ENCODE data around the gene TRPT1. TPM values are rescaled to one million over a fixed set of nuclear protein-coding genes. Genes with fewer than 3 reads are reported as not detected.

TRPT1 gene
- total RNA-seq, 2 experiments from 2014 or later, result 40.6 to 49.0 TPM

DNA sequence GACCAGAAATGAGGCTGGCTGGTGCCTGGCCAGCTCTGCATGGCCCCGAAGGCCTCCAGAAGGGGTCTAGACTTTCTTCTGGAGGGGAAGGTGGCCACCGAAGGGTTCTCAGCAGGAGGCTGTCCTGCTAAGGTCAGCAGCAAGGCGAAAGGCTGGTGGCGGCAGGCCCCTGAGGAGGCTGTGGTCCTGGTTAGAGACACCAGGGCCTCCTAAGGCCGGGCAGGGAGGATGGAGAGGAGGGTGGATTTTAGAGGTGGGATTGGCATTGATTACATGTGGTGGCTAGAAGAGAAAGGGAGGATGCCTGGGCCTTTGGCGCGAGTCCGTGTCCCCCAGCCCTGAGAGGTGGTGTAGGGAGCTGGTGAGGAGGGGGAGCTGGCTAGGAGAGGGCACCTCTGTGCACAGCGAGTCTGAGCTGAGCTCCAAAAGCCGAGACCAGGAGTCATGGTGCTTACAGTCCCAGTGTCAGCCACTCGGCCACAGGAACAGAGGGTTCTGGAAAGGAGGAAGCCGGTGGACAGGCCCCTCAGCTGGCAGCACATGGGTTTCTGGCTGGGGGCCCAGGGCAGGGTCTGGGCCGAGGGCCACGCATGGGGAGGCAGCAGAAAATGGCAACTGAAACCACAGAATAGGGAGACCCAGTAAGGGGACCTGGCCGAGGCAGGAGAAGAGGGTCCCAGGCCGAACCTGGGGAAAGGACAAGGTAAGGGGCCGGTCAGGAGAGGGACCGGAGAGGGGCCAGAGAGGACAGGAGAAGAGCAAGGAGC, 17.0 kb downstream of the TRPT1 start:
- Histone ChIP-seq H4K20me1 (ENCODE audit: insufficient read depth, low read length) (no peaks in the 10 kb centered on the region), H3K4me3 (ENCODE audit: low read depth, low read length, poor library complexity, severe bottlenecking) (peak overlapping the region; percentile 80), H3K27ac (ENCODE audit: low read depth, low read length, poor library complexity, severe bottlenecking) (peak overlapping the region; percentile 96), H3K79me2 (ENCODE audit: insufficient read depth, low read depth, low read length) (peaks cover 17% of the 10 kb centered on the region; the same call in 1 of the 2 replicates), H2AFZ (ENCODE audit: low read length) (no peak overlapping the region), H3K4me2 (ENCODE audit: low read length) (peak overlapping the region; percentile 92), H3K9me3 (ENCODE audit: low read length) (no peaks in the 10 kb centered on the region), H3K36me3 (ENCODE audit: insufficient read depth, low read length) (peaks cover 80% of the 10 kb centered on the region), H3K4me1 (ENCODE audit: insufficient read depth, low read length, poor library complexity, severe bottlenecking) (peaks cover 35% of the 10 kb centered on the region), H3K9me2 (ENCODE audit: insufficient read depth, low read length) (no peaks in the 10 kb centered on the region)
- DNase-seq (ENCODE audit: low spot score), result no peak
- BruUV-seq (replicated peaks), result no TSS peak
- TF ChIP-seq CTCF (conservative IDR thresholded peaks at IDR 0.05; ENCODE audit: low read length), result no peak
- intact Hi-C loops (cut with micrococcal nuclease; ENCODE audit: unreplicated experiment), result no loop called here
- ChIA-PET POLR2A (interaction anchor here (0.8 to 5.1 kb wide), 2 partner anchors 32 to 109 kb away, joined by 4 to 27 read pairs; partner anchors contain the start of genes FKBP2, PRDX5 and TRMT112), CTCF (ENCODE audit: unreplicated experiment) (no interaction called here)

DNA sequence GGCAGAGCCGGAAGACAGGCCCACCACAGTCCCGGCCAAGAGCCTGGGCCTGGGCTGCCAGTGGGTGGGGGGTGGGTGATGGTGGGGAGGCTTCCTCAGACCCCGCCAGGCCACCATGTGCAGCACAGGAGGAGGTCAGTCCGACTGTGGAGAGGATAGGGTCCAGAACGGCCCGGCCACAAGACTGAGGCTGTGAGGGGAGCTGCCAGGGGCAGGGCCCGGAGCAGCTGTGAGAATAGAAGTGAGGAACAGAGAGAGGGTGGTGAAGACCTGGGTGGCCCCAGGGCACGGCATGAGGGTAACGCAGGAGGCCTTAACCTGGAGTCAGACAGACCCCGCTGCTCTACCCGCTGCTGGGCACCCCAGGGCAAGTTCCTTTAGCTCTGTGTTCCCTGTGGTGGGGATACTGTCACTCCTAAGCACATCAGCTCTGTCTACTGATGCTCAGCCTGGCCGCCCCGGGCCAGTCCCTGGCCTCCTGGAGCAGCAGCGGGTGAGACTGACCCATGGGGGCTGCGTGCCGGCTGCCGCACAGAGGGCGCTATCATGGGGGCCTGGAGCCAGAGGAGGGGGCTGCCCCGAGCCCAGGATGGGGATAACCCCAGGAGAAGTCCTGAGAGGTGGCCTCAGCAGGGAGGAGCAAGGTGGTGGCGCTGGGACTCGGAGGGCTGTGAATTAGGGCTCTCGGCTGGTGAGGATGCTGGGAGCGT, 17.7 kb downstream of the TRPT1 start:
- peak; percentile 29 for DNase-seq (ENCODE audit: low spot score)
- CTCF ChIA-PET (ENCODE audit: unreplicated experiment), result interaction anchor here (2.5 kb wide), 1 partner anchor 31 kb away, joined by 9 read pairs; no protein-coding TSS in a partner anchor
- Histone ChIP-seq H2AFZ (ENCODE audit: low read length) (no peak overlapping the region), H3K4me1 (ENCODE audit: insufficient read depth, low read length, poor library complexity, severe bottlenecking) (peaks cover 35% of the 10 kb centered on the region), H3K27ac (ENCODE audit: low read depth, low read length, poor library complexity, severe bottlenecking) (peak overlapping the region; percentile 96), H3K4me3 (ENCODE audit: low read depth, low read length, poor library complexity, severe bottlenecking) (peak overlapping the region; percentile 80), H4K20me1 (ENCODE audit: insufficient read depth, low read length) (no peaks in the 10 kb centered on the region), H3K4me2 (ENCODE audit: low read length) (peak overlapping the region; percentile 92), H3K36me3 (ENCODE audit: insufficient read depth, low read length) (peaks cover 80% of the 10 kb centered on the region), H3K9me3 (ENCODE audit: low read length) (no peaks in the 10 kb centered on the region), H3K9me2 (ENCODE audit: insufficient read depth, low read length) (no peaks in the 10 kb centered on the region), H3K79me2 (ENCODE audit: insufficient read depth, low read depth, low read length) (peaks cover 17% of the 10 kb centered on the region; the same call in 1 of the 2 replicates)
- TF ChIP-seq CTCF (conservative IDR thresholded peaks at IDR 0.05; ENCODE audit: low read length) (no peak), EZH2phosphoT487 (IDR thresholded peaks at IDR 0.05; ENCODE audit: borderline replicate concordance, low read depth, low read length) (no peak)
- intact Hi-C loops (cut with micrococcal nuclease; ENCODE audit: unreplicated experiment), result no loop called here
- no TSS peak for BruUV-seq (replicated peaks)
- POLR2A ChIA-PET, result interaction anchor here (0.8 to 5.1 kb wide), 7 partner anchors 16 to 109 kb away, joined by 3 to 29 read pairs (median 15); partner anchors contain the start of genes BAD, FKBP2, NUDT22 and PRDX5
